ENCODE data around the gene MAN2B2. TPM values are rescaled to one million over a fixed set of nuclear protein-coding genes. Genes with fewer than 3 reads are reported as not detected.

MAN2B2 gene
- 24.0 and 27.0 TPM in 2 replicates for total RNA-seq

GRCh38 chr4:6574747-6575502, at the start of gene MAN2B2:
MAN2B2 (plus strand) TSS chr4:6575189; CDS start chr4:6575211, 22 bp downstream.
- TF ChIP-seq, protein P1, sequence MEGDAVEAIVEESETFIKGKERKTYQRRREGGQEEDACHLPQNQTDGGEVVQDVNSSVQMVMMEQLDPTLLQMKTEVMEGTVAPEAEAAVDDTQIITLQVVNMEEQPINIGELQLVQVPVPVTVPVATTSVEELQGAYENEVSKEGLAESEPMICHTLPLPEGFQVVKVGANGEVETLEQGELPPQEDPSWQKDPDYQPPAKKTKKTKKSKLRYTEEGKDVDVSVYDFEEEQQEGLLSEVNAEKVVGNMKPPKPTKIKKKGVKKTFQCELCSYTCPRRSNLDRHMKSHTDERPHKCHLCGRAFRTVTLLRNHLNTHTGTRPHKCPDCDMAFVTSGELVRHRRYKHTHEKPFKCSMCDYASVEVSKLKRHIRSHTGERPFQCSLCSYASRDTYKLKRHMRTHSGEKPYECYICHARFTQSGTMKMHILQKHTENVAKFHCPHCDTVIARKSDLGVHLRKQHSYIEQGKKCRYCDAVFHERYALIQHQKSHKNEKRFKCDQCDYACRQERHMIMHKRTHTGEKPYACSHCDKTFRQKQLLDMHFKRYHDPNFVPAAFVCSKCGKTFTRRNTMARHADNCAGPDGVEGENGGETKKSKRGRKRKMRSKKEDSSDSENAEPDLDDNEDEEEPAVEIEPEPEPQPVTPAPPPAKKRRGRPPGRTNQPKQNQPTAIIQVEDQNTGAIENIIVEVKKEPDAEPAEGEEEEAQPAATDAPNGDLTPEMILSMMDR (IDR thresholded peaks at IDR 0.05; ENCODE audit: insufficient read depth, low read length, poor library complexity, severe bottlenecking) = peak; percentile 14
- peak; percentile 35 for DNase-seq (ENCODE audit: low read depth)
- Histone ChIP-seq H3K36me3 (ENCODE audit: control insufficient read depth, insufficient read depth, low read length) (no peaks in the 10 kb centered on the region), H3K4me3 (ENCODE audit: low read depth, low read length) (peak within 1 kb of the TSS; percentile 60), H3K27me3 (ENCODE audit: control insufficient read depth, insufficient read depth, low read length) (no peaks in the 10 kb centered on the region)

- no peak overlapping the region for H3K4me3 ChIP-seq (ENCODE audit: low read depth, low read length)
- no peaks in the 10 kb centered on the region for H3K36me3 ChIP-seq (ENCODE audit: control insufficient read depth, insufficient read depth, low read length)
- H3K27me3 ChIP-seq (ENCODE audit: control insufficient read depth, insufficient read depth, low read length) = no peaks in the 10 kb centered on the region
- TF ChIP-seq, protein P1 (IDR thresholded peaks at IDR 0.05; ENCODE audit: insufficient read depth, low read length, poor library complexity, severe bottlenecking) = no peak
- DNase-seq (ENCODE audit: low read depth) = no peak
Measured at GRCh38 chr4:6525474-6525873, 49.5 kb upstream of the MAN2B2 start.

DNA sequence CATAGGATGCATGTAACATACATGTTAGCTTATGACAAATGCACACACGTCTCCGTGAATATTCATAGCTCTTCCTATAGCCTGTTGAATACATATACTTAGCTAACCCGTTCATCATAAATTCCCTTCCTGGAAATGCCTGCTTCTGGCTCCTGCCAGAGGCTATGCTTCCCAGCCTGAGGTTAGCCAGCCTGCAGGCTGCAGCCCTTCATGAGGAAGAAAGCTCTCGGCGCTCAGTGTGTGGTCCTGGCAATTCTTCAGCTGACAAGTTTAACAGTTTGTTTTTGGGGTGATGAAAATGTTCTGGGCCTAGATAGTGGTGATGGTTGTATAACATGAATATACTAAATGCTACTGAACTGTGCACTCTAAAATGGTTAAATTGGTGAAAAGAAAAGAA, 48.8 kb upstream of the MAN2B2 start:
- Histone ChIP-seq H3K36me3 (ENCODE audit: control insufficient read depth, insufficient read depth, low read length) (no peaks in the 10 kb centered on the region), H3K27me3 (ENCODE audit: control insufficient read depth, insufficient read depth, low read length) (no peaks in the 10 kb centered on the region), H3K4me3 (ENCODE audit: low read depth, low read length) (no peak overlapping the region)
- TF ChIP-seq, protein P1 (IDR thresholded peaks at IDR 0.05; ENCODE audit: insufficient read depth, low read length, poor library complexity, severe bottlenecking) = no peak
- no peak for DNase-seq (ENCODE audit: low read depth)

DNA sequence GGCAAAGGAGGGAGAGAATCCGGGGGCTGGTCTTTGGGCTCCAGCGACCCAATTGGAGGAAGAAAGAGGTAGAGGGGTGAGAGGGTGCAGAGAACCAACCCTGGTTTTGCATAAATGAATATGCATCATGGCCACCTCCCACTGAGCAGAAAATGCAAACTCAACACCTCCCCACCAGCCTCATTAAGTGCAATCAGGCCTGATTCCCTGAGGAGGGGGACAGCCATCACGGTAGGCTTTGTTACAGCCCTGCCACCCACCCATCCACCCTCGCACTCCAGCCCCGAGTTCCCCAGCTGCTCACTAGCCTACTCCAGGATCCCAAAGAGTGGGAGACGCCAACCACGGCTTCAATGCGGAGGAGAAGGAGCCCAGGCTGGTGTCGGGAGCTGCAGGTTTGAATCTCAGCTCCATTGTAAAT, 48.3 kb upstream of the MAN2B2 start:
- no peak for DNase-seq (ENCODE audit: low read depth)
- no peak overlapping the region for H3K4me3 ChIP-seq (ENCODE audit: low read depth, low read length)
- no peaks in the 10 kb centered on the region for H3K27me3 ChIP-seq (ENCODE audit: control insufficient read depth, insufficient read depth, low read length)
- H3K36me3 ChIP-seq (ENCODE audit: control insufficient read depth, insufficient read depth, low read length) = no peaks in the 10 kb centered on the region
- TF ChIP-seq, protein P1 (IDR thresholded peaks at IDR 0.05; ENCODE audit: insufficient read depth, low read length, poor library complexity, severe bottlenecking) = no peak

- TF ChIP-seq, protein P1 (IDR thresholded peaks at IDR 0.05; ENCODE audit: insufficient read depth, low read length, poor library complexity, severe bottlenecking) = no peak
- H3K27me3 ChIP-seq (ENCODE audit: control insufficient read depth, insufficient read depth, low read length) = no peaks in the 10 kb centered on the region
- no peak for DNase-seq (ENCODE audit: low read depth)
- H3K4me3 ChIP-seq (ENCODE audit: low read depth, low read length) = no peak overlapping the region
- no peaks in the 10 kb centered on the region for H3K36me3 ChIP-seq (ENCODE audit: control insufficient read depth, insufficient read depth, low read length)
Measured at GRCh38 chr4:6527259-6527658, 47.7 kb upstream of the MAN2B2 start.

All from kidney epithelial cell (primary cell).